HG03571 (cell line): ENCODE measurements around the gene SLX4.

Experiments
- ATAC-seq: cut with Tn5 transposase; IDR thresholded peaks from one replicate; pipeline ENCODE4 v1.9.1; 2021; ENCODE audit not compliant: unreplicated experiment

The SLX4 gene

DNA sequence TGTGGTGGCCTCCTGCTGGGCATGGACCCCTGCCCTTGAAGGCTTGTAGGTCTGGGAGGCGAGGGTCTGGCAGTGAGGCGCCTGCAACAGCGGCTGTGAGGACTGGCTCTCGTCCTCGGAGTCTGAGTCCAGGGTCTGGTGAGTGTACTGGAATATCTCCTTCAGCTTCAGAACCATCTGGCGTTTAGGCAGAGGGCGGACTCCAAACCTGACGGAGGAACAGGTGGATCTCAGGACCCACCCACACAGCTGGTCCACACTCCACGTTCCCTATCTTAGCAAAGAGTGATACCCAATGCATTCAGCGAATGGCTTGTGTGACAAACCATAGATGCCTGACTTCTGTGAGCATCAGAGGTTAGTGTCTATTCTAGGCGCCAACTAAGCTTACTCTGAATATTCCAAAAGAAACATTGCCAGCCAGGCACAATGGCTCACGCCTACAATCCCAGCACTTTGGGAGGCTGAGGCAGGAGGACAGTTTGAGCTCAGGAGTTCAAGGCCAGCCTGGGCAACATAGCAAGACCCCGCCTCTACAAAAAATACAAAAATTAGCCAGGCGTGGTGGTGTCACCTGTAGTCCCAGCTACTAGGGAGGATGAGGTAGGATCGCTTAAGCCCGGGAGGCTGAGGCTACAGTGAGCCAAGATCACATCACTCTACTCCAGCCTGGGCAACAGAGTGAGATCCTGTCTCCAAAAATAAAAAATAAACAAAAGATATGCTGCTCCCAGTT is 27.9 kb downstream of the SLX4 start:
- ATAC-seq: no peak

DNA sequence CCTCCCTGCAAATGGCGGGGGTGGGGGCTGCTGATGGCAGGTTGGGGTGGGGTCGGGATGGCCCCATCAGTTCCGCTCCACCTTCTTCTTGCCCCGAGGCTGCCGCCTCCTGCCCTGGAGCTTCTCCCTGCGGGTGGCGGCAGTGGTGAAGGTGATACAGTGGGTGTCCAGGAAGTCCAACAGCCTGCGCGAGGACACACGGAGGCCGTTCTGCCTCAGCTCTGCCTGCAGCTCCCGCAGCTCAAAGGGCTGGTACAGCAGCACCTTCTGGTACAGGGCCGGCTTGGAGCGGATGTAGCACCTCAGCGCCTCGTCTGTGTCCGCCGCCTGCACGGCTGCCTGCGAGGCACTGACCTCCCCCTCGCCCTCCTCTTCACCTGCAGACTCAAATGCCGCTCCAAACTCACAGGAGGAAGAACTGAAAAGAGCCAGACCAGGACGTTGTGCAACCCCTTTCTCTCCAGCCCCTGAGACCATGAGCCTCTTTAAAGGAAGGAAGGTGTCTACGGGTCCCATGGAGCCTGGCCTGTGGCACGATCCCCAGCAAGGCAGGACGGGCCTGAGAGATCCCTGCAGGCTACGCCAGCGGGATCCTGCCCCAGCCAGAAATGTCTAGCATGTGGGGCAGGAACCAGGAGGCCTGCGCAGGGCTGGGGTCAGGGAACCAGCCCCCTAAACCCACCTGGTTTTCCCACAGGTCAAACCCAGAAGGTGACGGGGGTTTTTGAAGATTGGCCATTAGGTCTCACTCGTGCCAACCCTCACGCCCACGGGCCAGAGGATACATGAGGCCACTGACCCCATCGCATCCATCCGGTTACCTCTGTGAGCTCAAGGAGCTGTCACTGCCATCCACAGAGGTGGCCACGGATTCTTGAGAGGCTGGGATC is 28.9 kb downstream of the SLX4 start:
- no peak for ATAC-seq

DNA sequence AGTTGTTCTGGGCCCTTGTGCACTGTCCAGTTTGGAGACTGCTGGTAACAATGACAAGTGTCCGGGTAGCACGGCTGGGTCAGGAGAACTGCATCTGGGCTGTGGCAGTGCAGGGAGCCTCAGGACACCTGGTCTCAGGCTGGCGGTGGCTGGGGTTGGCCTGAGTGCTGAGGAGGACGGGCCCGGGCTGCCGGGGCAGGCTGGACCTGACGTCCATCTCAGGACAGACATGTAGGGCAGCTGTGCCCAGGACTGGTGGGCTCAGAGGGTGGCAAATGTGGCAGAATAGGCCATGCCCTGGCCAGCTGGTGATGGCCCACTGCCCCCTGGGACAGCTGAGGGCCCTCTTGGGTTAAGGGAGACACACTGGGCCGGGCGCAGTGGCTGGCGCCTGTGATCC is 30.0 kb downstream of the SLX4 start:
- ATAC-seq: no peak

DNA sequence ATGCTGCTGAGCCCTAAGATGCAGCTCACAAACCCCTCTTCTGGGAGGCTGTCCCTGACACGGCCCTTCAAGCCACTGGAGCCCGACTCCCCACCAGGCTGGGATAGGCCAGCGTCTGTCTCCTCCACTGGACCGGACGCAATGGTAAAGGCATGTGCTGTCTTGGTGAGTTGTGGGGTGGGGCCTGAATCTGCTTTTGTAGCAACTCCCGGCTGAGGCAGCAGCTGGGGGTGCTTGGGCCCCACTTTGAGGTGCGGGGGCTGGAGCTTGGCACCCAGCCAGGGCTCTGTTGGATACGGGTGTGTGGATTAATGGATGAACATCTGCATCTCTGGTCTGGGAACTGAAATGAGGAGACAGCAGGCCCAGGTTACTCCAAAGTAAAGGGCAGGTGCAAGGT is 30.7 kb downstream of the SLX4 start:
- ATAC-seq: no peak

DNA sequence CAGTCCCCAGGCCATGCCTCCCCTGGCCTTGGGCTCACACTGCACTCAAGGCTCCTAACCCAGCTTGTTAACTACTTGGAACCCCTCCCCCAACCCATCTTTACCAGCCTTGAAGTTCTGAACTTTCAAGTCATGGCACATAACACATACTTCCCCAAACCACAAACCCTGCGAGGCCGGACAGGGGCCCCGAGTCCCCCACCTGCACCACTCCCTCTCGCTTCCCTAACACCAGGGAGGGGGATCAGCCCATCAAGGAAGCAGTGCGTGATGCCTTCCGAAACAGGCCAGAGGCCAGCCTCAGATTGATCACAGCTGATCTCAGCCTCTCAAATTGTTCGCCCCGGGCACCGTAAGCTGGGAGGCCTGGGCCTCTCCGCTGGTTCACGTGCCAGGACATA is 31.2 kb downstream of the SLX4 start:
- no peak for ATAC-seq

DNA sequence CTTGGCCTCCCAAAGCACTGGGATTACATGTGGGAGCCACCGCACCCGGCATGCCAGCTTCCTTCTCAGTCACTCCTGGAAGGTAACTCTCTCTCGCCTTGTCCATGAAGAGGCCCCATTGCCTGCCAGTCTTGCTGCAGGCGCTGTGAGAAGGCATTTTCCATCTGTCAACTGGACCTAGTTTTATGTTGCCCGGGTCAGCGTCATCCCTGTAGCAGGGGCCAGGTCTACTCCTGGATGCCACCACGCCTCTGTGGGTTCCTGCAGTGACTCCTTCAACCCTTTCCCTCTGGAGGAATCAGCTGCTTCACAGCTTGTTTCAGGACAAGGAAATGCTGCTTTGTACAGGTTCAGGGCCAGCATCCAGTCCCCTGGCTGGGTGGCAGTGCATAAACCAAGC is 31.6 kb downstream of the SLX4 start:
- no peak for ATAC-seq

DNA sequence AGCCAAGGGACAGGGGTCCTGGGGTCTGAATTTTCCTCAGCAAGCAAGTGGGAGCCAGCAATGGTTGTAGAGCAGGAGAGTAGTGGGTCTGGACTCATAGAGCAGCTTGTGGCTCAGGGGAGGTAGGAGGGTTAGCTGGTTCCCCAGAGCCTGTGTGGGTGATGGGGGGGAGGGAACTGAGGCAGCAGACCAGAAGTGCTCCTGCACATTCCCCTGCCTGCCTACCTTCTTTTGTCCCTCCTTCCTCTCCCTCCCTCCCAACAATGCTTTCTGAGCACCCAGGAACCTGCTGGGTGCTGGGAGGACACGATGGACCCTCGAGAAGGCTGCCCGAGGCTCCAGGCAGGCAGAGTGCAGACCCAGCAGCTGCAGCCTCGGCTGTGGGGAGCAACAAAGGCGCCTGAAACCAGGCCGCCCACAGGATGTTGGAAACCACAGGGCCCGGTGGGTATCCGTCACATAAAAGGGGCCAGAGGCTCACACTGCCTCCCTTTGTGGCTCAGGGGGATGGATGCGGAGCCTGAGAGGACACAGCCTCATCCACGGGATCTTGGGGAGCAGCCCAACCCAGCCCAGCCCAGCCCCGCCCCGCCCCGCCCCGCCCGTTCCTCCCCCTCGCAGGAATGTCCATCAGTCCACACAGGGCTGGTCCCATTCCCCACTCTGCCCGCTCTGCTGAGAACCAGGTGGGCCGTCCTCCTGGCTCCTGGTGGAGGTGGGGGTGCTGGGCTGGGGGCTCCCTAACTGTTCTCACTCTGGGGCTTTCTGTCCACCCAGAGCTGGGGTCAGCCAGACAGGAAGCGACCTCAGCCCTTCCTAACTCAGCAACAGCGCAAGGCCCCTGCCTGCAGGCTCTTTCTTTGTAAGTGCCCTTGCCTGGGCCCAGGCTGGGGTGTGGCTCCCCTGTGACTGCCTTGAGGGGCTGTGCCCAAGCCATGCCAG is 32.5 kb downstream of the SLX4 start:
- ATAC-seq: peak; percentile 61

DNA sequence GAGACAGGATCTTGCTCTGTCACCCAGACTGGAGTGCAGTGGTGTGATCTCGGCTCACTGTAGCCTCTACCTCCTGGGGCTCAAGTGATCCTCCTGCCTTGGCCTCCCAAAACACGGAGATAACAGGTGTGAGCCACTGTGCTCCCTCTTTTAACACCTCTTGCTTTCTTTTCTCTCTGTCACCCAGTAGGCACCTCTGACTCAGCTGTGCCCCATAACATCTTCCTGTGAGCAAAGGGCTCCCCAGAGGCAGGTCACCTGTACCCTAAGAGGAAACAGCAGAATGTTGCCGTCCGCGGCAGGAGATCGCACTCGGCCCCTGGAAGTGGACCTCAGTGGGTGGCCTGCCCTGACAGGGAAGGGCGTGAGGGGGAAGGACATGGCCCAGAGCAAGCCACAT is 33.3 kb downstream of the SLX4 start:
- ATAC-seq: no peak

DNA sequence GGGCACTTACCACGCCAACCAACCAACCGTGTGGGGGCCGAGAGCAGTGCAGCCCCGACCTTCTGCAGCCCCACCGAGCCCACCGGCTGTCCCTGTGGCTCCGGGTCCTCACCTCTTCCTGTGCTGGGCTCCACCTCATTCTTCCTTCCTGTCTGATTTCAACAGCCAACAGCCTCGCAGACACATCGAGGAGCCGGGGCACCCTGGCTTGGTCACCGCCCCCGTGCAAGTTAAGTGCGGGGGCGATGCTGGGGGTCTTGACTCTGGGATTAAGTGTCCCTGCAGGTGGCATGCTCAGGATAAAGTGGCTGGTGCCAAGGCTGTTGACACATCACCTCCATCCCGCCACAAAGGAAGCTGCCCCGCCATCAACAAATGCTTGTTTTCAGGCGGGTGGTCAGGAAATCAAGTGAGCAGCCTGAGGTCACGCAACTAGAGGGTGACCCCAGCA is 34.1 kb downstream of the SLX4 start, which contains the start of gene NLRC3:
TSS of gene NLRC3 (minus strand) at position 102 of the 451 bp plus-strand sequence. CDS start 12,367 bp downstream, outside the sequence.
- no peak for ATAC-seq

DNA sequence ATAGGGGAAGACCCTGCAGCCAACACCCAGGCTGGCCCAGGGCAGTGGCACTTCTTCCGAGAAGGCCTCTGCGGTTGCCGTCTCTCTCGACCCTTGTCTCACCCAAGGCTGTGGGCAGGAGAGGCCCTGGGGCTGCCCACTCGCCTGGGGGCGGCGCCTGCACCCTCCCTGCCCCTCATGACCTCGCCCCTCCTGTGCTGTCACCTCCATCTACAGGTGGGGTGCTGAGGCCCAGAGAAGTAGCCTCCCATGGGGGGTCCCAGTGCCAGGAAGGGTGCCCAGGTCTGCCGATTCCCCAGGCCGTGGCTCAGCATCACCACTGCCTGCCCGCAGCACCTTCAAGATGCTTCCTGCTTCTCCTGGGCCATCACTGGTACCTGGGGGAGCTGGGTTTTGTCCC is 35.2 kb downstream of the SLX4 start:
- ATAC-seq: no peak

DNA sequence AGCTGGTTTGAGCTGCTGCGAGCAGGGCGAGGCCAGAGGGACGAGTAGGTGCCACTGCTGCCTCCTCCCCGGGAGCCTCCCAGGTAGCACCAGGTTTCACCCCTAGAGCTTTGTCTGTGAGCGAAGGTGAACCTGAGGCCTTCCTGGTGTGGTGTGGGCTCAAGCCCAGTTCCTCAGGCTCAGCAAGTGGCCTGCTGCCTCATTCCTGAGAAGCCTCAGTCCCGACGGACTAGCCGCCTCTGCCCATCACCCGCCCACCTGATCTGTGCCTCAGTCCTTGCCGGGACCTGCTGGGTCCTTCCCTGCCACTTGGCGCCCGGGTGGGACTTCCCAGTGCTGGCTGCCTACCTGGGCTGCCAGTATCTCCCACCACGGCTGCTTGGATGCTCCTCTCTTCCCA is 35.9 kb downstream of the SLX4 start:
- no peak for ATAC-seq

DNA sequence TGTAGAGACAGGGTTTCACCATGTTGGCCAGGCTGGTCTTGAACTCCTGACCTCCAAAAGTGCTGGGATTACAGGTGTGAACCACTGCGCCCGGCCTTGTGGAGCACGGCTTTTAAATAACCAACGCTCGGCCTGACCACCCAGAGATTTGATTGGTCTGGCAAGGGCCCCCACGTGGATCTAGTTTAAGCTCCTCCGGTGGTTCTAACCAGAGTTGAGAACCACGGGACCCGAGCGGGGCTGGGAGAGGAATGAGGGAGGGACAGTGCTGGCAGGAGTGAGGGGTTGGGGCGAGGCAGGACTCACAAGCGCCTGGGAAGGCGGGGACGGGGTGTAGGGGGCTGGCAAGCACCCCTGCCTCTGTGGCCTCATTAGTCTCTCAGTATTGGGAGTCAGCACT is 37.2 kb downstream of the SLX4 start:
- no peak for ATAC-seq

DNA sequence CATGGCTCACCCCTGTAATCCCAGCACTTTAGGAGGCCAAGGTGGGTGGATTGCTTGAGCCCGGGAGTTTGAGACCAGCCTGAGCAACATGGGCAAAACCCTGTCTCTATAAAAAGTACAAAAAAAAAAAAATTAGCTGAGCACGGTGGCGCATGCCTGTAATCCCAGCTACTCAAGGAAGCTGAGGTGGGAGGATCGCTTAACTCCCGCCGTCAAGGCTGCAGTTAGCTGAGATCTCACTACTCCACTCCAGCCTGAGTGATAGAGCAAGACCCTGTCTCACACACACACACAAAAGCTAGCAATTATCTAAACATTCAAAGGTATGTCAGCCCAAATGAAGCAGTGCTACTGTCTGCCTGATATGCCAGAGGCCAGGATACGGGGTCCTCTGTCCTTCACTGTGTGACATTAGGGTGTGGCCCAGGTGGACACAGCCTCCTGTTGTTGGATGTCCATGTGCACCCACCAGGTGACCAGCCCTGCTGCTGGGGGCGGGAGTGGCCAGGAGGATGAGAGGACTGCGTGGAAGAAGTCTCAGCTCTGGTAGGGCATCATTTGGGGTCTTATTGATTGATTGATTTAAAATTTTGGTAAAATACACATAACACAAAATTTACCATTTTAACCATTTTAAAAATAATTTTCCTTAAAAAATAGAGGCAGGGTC is 38.1 kb downstream of the SLX4 start:
- no peak for ATAC-seq

DNA sequence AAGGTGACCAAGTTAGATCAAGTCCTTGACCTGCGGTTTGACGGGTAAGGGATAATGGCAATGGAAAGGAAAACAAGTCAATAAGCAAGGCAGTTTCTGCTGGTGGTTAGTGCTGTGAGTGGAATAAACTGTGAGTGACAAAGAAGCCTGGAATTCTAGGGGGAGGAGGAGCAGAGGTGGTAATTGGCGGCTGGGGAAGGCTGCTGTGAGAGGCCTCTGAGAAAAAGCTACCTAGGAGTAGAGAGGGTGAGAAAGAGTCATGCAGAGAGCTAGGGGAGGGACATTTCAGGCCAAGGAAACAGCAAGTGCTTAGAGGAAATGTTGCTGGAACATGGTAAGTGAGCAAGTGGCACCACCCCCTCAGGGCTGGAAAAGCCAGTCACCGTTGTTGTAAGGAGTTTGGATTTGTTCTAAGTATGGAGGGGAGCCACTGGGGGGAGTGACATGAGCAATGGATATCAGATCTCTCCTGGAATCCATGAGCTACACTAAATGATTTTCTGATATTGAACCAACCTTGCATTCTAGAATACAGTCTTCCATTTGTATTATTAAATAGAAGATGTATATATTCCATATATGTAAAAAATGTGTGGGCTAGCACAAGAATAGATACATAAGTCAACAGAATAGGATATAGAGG is 40.9 kb downstream of the SLX4 start:
- ATAC-seq: no peak

DNA sequence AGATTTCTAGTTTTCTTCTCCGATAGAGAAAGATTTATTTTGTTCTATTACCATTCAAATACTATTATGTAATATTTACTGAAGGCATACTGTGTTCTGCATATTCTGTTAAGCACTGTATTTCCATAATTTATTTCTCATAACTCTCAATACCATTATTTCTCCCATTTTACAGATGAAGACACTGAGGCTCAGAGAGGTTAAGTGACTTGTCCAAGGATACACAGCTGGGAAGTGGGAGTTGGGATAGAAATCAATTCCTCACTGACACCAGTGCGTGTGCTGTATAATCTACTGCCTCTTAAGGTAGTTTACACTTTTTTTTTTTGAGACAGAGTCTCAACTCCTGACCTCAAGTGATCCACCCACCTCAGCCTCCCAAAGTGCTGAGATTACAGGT is 41.6 kb downstream of the SLX4 start:
- no peak for ATAC-seq

DNA sequence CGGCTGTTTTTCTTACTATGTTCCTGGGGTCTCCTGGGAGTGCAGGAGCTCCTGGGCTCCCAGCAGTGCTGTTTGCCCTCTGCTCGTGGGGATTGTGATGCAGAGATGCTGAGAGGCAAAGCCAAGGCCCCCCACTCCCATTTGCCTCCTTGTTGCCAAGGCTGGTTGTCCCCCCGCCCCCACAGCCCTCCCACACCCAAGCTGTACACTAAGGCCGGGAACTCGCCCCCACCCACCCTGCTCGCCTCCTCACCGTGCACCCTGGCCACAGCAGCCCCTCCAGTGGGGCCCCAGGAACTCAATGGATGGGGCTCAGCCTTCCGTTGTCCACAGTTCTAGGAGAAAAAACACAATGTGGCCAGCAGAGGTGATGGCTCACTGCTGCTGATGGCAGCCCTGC is 44.4 kb downstream of the SLX4 start:
- ATAC-seq: no peak

DNA sequence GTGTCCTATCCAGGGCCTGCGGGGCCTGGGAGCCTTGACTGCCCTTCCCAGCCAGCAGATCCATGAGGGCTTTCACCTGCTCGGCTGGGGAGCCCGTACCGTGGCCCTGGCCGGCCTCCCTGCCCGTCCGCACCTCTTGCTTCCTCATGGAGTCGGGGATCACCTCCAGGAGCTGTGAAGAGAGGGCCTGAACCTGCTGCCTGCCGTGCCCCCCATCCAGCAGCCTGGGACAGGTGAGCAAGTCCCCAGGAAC is 46.6 kb downstream of the SLX4 start:
- no peak for ATAC-seq

DNA sequence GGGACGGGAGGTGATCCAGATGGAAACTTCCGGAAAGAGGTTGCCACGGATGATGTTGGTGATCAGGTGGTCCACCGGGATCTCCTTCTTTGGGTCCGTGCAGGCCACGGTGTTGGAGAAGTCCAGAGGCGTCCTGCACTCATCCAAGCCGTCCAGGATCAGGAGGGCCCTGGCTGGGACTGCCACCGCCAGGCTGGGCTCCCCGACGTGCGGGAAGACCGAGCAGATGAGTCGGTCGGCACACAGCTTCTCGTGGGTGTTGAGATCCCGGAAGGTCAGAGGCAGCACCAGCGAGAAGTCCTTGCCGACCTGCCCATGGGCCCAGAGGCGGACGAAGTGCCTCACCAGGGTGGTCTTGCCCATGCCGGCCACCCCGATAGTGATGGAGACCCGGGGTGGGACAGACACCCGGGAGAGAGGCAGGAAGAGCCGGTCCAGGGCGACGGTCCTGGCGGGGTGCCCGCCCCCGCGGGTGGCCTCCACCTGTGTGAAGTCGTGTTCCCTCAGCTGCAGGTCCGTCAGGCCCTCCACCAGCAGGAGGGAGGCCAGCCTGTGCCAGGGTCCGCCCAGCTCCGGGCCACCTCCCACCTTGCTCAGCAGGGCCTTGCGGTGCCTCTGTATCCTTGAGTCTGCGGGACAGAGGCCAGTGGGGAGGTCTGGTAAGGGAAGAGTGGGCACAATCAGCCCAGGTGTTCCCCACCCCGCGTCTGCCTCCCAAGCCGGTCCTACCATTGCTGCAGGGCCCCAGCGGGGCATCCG is 47.1 kb downstream of the SLX4 start:
- ATAC-seq: no peak

DNA sequence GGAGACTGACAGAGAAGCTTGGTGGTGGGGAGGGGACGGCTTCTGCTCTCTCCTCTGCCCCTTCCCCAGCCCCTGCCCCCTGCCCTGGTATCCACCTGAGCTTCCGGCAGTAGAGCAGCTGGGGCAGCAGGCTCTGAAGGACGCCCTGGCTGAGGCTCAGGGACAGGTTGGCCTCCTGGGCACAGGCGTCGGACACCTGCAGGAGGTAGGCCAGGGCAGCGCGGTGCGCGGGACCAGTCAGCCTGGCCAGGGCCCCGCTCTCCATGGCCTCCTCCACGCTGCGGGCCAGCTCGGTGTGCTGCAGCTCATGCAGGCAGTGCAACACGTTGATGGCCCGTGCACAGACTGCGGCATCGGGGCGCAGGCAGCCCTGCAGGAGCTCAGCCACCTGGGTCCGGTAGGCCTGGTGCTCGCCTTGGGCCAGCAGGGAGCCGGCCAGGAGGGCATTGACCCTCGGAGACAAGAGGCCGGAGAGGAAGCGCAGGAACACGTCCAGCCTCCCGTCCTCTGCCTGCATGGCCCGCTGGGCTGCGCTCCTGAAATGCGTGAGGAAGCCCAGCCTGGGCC is 48.4 kb downstream of the SLX4 start:
- no peak for ATAC-seq
